Measurements from ENCODE around the gene RIMKLA. TPM values are rescaled to one million over a fixed set of nuclear protein-coding genes. Genes with fewer than 3 reads are reported as not detected.

Gene RIMKLA
- total RNA-seq, 4 donors from 2014 or later = 1.8 to 5.3 (median 3.4) TPM

DNA sequence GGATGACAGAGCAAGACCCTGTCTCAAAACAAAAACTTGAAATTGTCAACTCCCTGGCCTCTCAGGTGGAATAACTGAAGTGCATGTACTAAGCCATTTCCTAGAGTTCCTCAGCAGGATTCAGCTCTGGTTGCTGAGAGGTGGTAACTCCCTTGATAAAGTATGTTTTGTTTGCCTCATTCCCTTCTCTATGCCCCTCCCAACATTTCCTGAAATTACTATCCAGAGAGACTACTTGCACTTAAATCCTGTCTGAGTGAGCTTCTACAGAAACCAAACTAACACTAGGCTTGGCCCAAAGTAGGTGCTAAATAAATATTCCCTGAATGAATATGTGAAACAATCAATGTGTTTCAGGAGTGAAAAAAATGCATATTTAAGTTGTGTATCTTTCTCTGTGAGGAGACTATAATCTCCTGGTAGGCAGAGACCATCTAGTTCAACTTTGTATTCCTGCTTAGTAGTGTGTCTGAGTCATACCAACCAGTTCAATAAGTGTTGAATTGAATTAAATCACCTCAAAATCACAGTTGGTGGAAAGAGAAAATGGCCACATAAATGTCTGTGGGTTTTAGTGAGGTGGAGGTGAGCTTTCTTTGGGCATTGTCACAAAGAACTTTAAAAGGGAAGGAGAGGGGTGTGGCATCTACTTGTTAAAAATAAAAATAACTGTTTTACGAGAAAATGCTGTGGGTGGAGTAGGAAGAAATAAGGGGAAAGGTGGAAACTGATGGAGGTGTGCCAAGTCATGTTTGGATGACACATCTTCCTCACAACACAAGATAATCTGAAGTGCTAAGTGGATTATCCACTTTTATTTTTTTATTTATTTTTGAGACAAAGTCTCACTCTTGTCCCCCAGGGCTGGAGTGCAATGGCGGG is 12.6 kb downstream of the RIMKLA start:
- Histone ChIP-seq H3K4me3 (no peak overlapping the region), H3K27me3 (no peaks in the 10 kb centered on the region), H3K36me3 (no peaks in the 10 kb centered on the region), H3K27ac (replicated peaks in 1 of 4) (no peak overlapping the region), H3K9me3 (no peaks in the 10 kb centered on the region), H3K4me1 (no peaks in the 10 kb centered on the region)
- TF ChIP-seq POLR2A (IDR thresholded peaks at IDR 0.05; ENCODE audit: low read depth) = no peak
- no peak for TF ChIP-seq EP300 (IDR thresholded peaks at IDR 0.05)
- DNase-seq (ENCODE audit: extremely low spot score) = no peak
- intact Hi-C loops (cut with DNase I) = no loop called here
- 81% methylated on average over 2 of the region's 2 CpGs for WGBS

DNA sequence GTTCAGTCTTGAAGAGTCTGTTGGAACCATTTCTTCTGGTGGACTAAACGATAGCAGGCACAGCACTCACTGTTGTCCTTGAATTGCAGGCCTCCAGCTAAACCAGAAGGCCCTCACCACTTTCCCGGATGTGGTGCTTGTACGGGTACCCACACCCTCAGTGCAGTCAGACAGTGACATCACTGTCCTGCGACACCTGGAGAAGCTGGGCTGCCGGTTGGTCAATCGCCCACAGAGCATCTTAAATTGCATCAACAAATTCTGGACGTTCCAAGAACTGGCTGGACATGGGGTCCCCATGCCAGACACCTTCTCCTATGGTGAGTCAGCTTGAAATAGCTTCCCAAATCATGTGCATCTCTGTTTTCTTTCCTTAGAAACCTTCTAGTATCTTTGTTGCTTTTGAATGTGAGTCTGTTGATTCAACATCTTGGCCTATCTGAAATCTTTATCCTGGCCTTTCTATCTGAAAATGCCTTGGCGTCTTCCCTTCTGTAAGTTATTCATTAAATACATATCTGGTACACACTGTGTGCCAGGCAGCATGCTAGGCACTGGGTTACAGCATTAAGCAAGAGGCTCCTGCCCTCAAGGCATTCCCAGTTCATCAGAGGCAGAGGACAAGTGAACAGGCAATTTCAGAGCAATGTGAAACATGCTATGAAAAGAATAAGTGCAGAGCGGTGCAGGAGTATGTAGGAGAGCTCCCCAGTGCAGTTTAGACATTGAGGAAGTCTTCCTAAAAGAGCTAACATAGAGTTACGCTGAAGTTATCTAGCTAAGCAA is 18.9 kb downstream of the RIMKLA start:
- WGBS = 80% methylated on average over 10 of the region's 10 CpGs
- no peak for DNase-seq (ENCODE audit: extremely low spot score)
- TF ChIP-seq, protein P1, sequence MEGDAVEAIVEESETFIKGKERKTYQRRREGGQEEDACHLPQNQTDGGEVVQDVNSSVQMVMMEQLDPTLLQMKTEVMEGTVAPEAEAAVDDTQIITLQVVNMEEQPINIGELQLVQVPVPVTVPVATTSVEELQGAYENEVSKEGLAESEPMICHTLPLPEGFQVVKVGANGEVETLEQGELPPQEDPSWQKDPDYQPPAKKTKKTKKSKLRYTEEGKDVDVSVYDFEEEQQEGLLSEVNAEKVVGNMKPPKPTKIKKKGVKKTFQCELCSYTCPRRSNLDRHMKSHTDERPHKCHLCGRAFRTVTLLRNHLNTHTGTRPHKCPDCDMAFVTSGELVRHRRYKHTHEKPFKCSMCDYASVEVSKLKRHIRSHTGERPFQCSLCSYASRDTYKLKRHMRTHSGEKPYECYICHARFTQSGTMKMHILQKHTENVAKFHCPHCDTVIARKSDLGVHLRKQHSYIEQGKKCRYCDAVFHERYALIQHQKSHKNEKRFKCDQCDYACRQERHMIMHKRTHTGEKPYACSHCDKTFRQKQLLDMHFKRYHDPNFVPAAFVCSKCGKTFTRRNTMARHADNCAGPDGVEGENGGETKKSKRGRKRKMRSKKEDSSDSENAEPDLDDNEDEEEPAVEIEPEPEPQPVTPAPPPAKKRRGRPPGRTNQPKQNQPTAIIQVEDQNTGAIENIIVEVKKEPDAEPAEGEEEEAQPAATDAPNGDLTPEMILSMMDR (IDR thresholded peaks at IDR 0.05) = no peak
- TF ChIP-seq EP300 (IDR thresholded peaks at IDR 0.05) (no peak), POLR2A (IDR thresholded peaks at IDR 0.05; ENCODE audit: low read depth) (no peak), POLR2AphosphoS5 (IDR thresholded peaks at IDR 0.05) (no peak)
- H3K27ac ChIP-seq (replicated peaks in 1 of 4) = no peak overlapping the region
- H3K36me3 ChIP-seq = peaks cover 0 to under 1% (median 0%) of the 10 kb centered on the region in 4 donors
- no peaks in the 10 kb centered on the region for H3K9me3 ChIP-seq
- intact Hi-C loops (cut with DNase I) = no loop called here
- H3K4me3 ChIP-seq = no peak overlapping the region
- no peaks in the 10 kb centered on the region for H3K27me3 ChIP-seq
- no peaks in the 10 kb centered on the region for H3K4me1 ChIP-seq

DNA sequence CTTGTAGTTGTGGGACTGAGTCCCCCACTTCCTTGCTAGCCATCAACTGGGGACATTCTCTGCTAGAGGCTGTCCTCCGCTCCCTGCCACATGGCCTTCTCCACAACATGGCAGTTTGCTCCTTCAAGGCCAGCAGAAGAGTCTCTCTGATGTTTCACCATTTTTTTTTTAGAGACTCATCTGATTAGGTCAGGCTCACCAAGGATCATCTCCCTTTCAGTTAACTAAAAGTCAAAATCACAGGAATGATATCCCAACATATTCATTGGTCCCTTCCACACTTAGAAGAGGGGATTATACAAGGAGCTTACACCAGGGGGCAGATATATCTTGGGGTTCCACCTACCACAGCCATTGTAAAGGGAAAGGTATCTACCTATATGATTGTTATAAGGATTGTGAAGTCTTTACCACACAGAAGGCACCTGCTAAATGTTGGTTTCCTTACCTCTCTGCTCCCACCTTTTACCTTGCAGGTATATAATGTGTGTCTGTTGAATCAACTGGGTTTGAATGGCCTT is 23.3 kb downstream of the RIMKLA start:
- TF ChIP-seq, protein P1 (IDR thresholded peaks at IDR 0.05) = no peak
- TF ChIP-seq POLR2AphosphoS5 (IDR thresholded peaks at IDR 0.05) (no peak), POLR2A (IDR thresholded peaks at IDR 0.05; ENCODE audit: low read depth) (no peak), EP300 (IDR thresholded peaks at IDR 0.05) (no peak)
- WGBS = 100% methylated on average over 1 of the region's 1 CpG
- Histone ChIP-seq H3K36me3 (peaks cover 0 to 12% (median 5%) of the 10 kb centered on the region in 4 donors), H3K4me1 (no peaks in the 10 kb centered on the region), H3K9me3 (no peaks in the 10 kb centered on the region), H3K4me3 (no peak overlapping the region), H3K27ac (replicated peaks in 1 of 4) (no peak overlapping the region), H3K27me3 (no peaks in the 10 kb centered on the region)
- intact Hi-C loops (cut with DNase I) = no loop called here
- DNase-seq (ENCODE audit: extremely low spot score) = no peak

DNA sequence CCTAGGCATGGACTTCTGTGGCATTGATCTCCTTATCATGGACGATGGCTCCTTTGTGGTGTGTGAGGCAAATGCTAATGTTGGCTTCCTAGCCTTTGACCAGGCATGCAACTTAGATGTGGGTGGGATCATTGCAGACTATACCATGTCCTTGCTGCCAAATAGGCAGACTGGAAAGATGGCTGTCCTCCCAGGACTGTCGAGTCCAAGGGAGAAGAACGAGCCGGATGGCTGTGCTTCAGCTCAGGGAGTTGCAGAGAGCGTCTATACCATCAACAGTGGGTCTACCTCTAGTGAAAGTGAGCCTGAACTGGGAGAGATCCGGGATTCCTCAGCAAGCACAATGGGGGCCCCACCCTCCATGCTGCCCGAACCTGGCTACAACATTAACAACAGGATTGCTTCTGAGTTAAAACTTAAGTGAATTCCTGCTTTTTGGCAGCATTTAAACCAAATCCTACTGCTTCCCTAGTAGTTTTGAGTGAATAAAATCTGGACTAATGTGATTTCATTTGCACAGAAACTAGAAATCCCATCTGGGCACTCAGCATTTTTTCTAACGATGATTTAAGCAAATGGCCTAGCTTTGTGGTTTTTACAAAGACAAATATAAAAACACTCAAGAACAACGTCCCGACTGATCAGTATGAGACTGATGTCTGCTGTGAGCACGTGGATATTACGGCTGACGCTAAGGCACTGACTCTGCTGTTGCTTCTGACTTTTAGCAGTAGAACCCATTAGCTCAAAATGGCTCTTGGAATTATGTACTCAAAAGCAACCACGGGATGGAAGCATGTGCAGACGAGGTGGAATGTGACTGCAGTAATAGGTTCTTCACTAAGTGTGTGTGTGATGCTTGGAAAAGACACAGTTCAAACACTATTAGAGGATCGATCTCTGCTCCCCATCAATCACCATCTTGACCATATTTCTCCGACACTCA is 34.2 kb downstream of the RIMKLA start:
- 92% methylated on average over 17 of the region's 17 CpGs for WGBS
- Histone ChIP-seq H3K4me3 (no peak overlapping the region), H3K27me3 (no peaks in the 10 kb centered on the region), H3K9me3 (no peaks in the 10 kb centered on the region), H3K36me3 (no peaks in the 10 kb centered on the region), H3K4me1 (peaks cover 8 to 10% (median 9%) of the 10 kb centered on the region in 4 donors), H3K27ac (replicated peaks in 1 of 4) (no peak overlapping the region)
- intact Hi-C loops (cut with DNase I) = no loop called here
- DNase-seq (ENCODE audit: extremely low spot score) = no peak
- TF ChIP-seq POLR2A (IDR thresholded peaks at IDR 0.05; ENCODE audit: low read depth) (no peak), EP300 (IDR thresholded peaks at IDR 0.05) (no peak), POLR2AphosphoS5 (IDR thresholded peaks at IDR 0.05) (no peak)
- TF ChIP-seq, protein P1 (IDR thresholded peaks at IDR 0.05) = no peak
